Posterior cingulate gyrus (tissue), 11 donors: ENCODE measurements around the gene THRAP3.

Source experiments
- DNase-seq, 10 donors: peaks; one replicate each; pipeline versions ENCODE4 v3.0.0 to v3.0.0-alpha.2; 2020 to 2021; ENCODE audit warnings: mixed read lengths in 3 of 10
- intact Hi-C: fragments of 100-400 bp; cut with DNase I; formaldehyde crosslinking; loops from one replicate; pipeline ENCODE4 v1.15.1; 2023

THRAP3 gene

DNA sequence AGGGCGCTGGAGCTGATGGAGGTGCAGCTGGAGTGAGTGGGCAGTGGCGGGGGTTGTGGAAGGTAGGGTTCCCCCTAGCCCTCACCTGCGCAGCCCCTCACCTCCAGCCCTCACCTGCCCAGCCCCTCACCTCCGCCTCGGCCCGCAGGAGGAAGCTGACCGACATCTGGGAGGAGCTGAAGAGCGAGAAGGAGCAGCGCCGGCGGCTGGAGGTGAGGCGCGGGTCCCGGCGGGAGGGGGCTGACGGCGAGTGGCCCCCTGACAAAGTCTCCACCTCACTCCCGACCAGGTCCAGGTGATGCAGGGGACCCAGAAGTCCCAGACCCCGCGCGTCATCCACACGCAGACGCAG, 96.5 kb downstream of the THRAP3 start:
- intact Hi-C loops: no loop called here
- peak in 1 of 10 donors; percentile 23 for DNase-seq

DNA sequence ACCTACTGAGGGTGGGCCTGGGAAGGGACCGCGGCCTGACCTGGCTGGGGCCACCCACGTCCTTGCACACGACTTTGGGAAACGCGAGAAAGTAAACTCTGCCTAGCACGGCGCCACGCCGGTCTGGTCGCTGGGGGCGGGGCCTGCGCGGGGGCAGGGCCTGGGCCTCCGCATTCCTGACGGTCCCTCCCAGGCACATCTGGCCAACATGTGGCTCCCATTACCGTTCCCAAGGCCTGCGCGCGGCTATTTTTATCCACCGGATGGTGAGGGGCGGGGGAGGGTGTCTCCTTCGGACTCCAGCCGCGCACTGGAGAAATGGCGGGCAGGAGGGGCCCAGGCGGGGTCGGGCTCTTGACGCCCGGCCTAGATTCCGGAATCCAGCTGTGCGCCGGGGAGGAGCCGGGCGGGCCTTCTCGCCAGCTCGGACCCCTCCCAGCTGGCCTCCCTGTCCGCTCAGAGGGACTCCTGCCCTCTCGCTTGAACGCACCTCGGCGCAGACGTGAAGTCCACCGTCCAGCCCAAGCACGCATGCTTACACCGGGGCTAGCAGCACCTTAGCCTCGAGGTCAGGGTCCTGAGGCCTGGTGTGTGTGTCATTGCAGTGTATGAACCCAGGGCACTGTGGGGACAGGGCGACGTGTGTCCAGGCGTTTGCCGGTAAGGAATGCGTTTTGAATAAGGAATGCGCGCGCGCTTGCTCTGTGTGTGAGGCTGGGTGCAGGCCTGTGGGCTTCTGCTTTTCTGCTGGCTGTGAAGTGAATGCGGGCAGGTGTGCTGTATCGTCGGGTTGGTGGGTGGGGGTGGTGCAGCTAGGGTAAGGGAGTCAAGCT, 97.1 kb downstream of the THRAP3 start:
- intact Hi-C loops: no loop called here
- DNase-seq: peak in 4 of 10 donors; percentile 18 to 82 (median 72)

DNA sequence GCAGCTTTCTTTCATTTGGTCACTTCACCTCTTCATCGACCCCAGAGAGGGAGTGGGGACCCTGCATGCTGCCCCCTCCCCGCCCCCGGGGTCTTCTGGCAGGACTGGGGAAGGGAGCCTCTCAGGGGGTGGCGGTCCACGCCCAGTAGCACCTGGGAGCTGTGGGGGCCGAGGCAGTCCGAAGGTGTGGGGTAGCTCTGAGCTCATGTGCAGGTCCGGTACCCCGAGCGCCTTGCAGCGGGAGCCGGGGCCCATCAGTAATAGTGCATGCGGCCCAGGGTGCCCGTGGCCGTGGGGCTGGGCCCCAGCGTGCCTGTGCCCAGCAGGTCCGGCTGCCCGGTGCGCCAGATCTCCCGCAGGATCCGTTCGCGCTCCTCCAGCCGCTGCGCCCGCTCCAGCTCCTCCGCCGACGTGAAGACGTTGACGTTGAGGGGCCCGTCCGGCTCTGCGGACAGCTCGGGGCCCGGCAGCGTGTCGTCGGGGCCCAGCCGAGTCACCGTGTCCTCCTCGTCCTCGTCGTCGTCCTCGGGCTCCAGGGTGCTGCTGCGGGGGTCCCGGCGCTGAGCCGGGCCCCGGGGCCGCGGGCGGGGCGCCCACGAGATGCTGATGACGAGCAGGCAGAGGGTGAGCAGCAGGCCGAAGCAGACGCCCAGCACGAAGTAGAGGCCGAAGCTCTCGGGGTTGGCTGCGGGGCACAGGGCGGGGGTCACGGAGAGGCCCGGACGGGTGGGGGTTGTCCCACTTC, 98.0 kb downstream of the THRAP3 start:
- intact Hi-C loops: no loop called here
- peak in 4 of 10 donors; percentile 26 to 83 (median 72) for DNase-seq

DNA sequence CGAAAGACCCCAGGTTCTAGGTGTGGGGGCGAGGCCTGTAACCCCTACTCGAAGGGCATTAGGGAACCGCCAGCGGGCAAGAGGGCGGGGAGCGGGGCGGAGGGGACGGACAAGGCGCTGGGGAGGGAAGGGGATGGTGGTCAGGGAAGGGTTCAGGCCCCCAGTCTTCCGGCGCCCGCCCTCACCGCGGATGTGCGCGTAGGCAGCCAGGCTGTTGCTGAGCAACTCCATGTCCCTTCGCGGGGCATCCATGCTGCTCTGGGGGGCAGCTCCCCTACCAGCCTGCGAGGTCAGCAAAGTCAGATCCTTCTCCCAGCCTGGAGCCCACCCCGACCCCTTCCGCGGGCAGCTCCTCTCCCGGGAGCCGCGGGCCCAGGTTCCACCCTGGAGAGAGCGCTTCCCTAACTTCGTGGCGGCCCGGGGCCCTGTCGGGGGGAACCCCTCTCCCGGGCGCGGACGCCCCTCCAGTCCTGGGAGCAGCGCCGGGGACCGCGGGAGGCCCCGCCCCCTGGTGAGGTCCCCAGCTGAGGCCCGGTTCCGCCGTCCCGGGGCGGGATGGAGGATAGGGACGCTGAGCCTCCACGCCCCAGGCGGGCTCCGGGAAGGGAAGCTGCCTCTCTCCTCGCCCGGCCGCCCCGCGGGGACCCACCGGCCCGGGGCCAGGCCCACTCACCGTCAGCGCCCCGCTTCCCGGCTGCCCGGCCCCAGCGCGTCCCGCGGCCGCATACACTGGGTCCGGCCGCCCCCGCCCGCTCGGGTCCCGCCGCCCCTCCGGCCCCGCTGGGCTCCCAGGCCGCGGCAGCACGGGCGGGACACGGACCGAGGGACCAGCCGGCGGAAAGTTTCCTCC, 98.8 kb downstream of the THRAP3 start:
- peak in 3 of 10 donors; percentile 27 to 86 (median 77) for DNase-seq
- intact Hi-C loops: no loop called here

DNA sequence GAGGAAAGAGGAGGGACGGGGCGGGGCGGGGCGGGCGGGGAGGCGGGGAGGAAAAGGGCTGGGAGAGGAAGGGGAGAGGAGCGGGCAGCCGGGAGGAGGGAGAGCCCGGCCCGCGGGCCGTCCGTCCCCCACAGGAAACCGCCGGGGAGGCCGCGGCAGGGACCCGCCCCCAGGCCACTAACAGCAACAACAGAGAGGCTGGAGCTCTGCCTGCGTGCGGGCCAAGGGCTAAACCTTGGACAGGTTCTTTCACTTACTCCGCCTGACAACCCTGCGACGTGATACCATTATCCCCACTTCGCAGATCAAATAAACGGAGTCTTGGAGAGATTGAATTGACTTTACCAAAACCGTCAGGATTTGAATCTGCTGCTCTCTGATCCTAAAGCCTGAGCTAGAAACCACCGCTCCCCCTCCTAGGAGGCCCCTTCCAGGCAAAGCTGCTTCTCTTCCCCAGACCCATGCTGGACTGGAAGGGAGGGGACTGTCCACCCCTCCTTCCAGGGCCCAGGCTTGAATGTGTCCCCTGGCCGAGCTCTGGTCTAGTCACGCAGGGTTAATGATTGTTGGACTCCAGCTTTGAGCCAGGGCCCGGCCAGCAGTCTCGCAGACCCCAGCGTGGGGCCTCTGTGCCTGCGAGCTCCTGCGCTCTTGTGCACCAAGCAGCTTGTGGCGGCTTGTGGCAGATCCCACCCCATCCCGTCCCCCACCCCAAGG, 99.6 kb downstream of the THRAP3 start, which contains the start of gene EVA1B:
TSS of gene EVA1B (minus strand) at position 10 of the 717 bp plus-strand sequence. CDS start 608 bp downstream, outside the sequence.
- intact Hi-C loops: no loop called here
- peak in 4 of 10 donors; percentile 25 to 83 (median 58) for DNase-seq

DNA sequence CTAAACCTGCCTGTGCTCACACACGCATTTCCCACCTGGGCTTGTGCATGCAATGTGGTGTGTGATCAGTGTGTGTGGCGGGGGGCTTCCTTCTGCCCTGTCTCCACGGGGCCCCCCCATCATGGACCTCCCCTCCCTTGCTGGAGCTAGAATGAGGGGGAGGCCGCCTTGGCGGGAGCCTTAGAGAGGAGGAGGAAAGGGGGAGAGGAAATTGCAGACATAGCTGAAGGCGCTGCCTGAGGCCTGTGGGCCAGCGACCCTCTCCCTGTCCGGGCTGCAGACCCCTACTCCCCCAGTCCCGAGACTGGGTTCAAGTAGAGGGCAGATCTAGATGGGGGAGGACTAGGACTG, 100.1 kb downstream of the THRAP3 start:
- intact Hi-C loops: no loop called here

DNA sequence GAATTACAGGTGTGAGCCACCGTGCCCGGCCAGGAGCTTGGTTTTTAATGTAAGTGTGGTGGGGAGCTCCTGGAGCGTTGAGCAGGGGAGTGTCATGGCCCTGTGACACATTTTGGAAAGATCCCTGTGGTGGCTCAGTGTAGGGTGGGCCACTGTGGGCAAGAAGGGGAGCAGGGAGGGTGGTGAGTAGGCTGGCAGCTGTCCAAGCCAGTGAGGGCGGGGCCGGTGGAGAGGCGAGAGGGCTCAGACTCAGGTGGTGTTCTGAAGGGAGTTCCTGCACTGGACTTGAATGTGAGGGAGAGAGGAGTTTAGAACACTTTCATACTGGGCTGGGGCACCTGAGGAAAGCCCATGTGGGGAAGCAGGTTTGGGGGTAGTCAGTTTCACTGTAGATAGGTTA, 102.3 kb downstream of the THRAP3 start:
- peak in 3 of 10 donors; percentile 25 to 67 (median 41) for DNase-seq

More for the DNA sequence above, 100.1 kb downstream of the THRAP3 start:
- peak in 2 of 10 donors; percentile 47 to 55 for DNase-seq

DNA sequence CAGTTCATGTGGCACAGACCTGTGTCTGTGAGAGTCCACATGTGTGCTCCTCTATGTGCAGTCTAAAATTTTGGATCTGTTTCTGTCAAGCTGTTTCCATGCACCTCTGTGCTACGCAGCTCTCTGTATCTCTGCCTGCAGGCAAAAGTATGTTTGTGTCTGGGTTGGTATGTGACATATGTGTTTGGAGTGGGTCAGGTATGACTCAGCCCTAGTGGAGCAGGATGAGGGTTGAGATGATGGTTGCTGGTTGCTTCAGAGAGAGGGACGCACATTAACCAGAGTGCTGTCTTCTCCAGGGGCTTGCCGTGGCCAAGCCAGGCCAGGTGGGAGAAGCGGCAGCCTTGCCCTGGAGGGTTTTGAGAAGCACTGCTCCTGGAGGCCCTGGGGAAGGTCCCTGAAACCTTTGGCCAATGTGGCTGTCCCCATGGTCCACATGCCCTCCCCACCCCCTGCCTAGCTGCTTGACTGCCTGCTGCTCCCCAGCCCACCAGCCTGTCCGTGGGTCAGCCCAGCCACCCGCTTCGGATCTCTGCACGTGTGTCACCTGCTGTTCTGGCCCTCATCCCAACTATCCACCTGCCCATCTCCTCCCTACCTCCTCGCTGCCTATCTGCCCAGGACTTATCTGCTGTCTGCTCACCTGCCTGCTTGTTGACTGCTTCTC, 103.3 kb downstream of the THRAP3 start:
- intact Hi-C loops: no loop called here
- peak in 2 of 10 donors; percentile 74 to 76 for DNase-seq

More for the DNA sequence above, 102.3 kb downstream of the THRAP3 start:
- intact Hi-C loops: no loop called here

DNA sequence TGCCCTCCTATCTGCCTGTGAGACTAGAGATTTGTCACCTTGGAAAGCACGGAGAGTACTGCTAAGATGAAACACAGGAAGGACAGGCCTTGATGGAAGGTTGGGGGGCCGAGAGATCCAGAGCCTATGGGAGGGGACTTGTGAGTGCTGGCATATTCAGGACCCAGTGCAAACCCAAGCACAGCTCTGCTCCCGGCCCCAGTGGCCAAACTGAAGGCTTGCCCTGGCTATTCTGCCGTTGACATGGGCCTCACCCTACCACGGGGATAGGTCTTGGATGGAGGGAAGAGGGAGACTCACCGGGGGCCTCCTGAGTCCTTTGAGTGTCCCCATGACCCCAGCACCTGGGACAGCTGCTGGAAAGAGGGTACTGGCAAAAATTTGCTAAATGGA, 103.8 kb downstream of the THRAP3 start:
- DNase-seq: peak in 1 of 10 donors; percentile 81
- intact Hi-C loops: no loop called here

DNA sequence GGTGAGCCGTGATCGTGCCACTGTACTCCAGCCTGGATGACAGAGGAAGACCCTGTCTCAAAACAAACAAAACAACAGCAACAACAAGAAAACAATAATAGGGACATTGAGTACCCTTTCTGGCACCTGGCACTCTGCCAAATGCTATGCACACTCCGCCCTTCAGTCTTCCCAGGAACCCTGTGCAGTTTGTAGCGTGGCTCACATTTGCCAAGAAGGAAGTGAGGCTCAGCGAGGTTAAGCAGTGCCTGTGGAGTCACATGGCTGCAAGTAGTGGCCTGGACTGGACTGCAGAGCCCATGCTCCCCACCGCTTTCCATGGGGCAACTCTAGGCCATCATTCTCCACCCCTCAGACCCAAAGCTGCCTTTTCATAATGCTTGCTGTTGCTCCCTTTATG, 104.5 kb downstream of the THRAP3 start:
- intact Hi-C loops: no loop called here
- DNase-seq: no peak

DNA sequence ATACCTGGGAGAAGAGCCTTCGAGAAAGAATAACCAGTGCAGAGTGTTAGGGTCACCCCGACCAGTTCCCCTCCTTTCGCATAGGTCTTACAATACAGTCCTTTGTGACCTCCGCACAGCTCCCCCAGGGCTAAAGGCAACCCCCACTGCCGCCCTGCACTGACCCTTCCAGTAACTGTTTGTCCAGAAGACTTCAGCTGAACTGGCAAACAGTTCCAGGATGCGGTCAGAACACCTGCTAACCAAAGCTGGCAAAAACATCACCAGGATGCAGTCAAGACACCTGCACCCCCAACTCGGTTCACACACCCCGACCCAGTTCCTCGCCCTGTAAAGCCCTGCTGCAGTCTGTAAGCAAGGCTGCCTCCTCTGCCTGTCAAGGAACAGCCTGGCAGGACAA, 105.6 kb downstream of the THRAP3 start:
- intact Hi-C loops: no loop called here
- DNase-seq: no peak

DNA sequence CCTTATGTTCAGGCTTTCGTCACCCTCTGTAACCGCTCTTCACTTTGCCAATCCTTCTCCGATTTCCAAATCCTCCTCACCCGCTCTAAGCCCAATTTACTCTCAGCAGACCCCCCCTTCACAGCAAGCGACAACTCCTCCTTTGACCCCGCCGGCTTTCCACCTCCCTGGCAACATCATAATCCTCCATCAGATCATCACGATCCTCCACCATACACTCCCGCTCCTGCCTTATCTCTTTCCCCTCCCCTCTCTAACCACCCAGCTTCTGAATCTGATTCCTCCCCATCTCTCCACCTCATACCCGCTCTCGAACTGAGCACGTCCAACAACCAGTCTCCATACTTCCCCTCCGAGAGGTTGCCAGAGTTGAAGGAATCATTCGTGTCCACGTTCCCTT, 106.7 kb downstream of the THRAP3 start:
- DNase-seq: no peak
- intact Hi-C loops: no loop called here

DNA sequence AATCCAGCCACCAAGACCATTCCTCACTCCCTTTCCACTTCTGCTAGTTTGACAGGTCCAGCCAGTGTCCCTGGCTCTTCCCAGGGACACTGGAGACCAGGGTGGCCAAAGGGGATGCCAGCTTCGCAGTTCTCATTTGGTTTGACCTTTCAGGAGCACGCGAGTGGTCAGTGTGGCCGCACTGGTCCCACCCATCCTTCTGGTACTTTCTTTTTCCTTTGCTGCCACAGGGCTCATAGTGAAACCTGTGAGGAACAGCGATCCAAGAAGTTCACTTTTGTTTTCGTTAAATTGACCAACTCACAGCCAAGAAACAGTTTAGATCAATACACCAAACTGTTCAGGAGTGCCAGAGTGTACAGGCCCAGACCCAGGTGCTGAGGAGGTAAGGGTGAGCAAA, 113.6 kb downstream of the THRAP3 start:
- intact Hi-C loops: no loop called here
- no peak for DNase-seq

DNA sequence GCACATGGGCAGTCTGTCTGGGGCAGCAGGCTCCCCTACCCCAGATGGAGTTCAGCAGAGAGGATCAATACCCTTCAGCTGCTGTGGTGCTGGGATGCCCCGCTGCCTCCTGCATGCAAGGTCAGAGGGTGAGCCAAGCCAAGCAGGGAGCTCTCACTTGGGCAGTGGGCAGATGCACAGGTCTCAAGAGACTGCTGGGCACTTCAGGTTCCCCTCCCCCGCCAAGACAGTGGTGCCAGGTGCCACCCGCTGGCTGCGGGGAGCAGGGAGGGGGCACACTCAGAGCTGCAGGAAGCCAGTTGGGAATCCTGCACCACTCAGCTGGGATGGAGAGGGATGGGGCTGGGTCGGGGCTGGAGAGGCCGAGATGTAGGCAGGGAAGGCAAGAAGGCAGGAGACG, 115.0 kb downstream of the THRAP3 start:
- no peak for DNase-seq
- intact Hi-C loops: no loop called here

DNA sequence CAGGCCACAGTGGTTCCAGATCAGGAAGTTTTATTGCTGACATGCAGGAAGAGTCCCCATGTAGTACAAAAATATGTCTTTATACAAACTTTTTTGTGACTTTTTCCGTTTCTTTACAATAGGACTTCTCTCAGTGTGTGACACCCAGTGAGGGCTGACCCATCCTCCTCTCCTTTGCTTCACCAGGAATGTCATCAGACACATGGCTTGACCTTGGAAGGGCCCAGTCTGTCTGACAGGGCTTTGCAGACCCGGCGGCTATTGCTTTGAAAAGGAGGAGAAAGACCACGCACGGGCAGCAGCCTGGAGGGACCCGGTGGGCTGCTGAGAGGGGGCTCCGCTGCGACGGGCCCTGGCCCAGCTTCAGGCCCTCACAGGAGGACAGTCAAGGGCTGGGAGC, 115.4 kb downstream of the THRAP3 start:
- intact Hi-C loops: no loop called here
- DNase-seq: no peak

DNA sequence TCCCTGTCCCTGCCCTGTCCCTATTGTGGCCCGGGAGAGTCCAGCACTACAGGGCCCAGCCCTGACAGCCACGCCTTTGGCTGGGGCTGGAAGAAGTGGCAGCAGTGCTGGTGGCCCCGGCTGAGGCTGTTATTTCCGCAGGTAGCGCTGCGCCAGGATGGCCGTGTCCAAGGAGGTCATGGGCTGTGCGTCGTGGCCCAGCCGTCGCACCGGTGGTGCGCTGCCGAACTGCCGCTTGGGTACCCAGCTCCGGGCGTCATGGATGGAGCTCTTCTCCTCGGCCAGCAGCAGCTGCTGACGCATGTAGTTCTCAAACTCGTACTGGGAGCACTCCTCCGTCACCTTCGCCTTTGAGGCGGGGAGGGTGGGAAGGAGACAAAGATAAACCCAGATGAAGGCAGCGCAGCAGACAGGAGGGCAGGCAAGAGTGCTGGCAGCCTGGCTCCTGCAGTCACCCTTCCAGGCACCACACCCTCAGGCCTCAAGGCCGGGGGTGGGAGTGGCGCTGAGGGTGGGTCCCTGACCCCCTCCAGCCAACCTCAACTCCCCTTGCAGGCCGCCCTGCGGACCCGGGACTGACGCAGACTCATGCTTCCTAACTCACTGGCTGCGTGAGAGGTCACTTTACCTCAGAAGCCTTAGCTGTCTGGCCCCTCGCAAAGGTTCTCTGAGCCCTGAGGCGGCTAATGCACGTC, 117.5 kb downstream of the THRAP3 start:
- intact Hi-C loops: loop anchor here (1.0 kb wide), 1 partner anchor 79 kb away; no protein-coding TSS in a partner anchor

DNA sequence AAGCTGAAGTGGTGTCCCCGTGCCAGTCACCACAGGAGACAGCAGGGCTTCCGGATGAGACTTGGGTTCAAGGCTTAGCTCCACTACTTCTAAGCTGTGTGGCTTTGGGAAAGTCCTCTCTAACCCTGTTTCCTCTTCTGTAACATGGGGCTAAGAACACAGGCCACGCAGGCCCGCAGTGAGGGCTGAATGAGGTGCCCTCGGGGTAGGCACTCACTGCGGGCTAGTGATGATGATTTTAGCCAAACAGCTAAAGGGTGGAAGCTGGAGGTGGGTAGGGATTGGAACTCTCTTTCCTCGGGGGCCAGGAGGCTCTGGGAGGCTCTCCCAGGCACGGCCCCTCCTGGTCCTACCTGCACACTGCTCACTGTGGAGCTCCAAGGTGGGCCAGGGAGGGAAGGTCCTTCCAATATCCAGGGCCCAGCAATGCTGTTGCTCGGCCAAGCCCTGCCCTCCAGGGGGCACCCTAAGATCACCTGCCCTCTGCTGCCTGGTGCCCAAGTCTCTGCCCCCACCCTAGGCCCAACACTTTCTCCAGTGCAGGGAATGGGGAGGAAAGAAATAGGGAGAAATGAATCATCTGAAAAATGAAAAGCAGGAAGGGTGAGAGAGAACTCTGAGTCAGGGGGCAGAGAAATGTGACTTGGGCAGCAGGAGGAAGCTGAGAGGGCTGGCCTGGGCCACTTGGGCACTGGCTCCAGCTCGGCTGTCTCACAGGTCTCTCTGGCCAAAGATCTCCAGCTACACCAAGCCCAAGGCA, 118.4 kb downstream of the THRAP3 start:
- DNase-seq: peak in 6 of 10 donors; percentile 42 to 93 (median 69)
- intact Hi-C loops: loop anchor here (1.0 kb wide), 1 partner anchor 78 kb away; no protein-coding TSS in a partner anchor

More for the DNA sequence above, 117.5 kb downstream of the THRAP3 start:
- peak in 1 of 10 donors; percentile 79 for DNase-seq
